GM18499 (cell line): ENCODE measurements around the gene SSC5D.

Experiments used
- ATAC-seq: cut with Tn5 transposase; IDR thresholded peaks from one replicate; pipeline ENCODE4 v1.9.1; 2021; ENCODE audit warnings: moderate number of reproducible peaks; ENCODE audit not compliant: insufficient read depth, unreplicated experiment

Gene SSC5D

GRCh38 chr19:55535173-55535964 lies 47.1 kb downstream of the SSC5D start:
- ATAC-seq = no peak

- no peak for ATAC-seq
These were observed 47.7 kb downstream of the SSC5D start for GRCh38 chr19:55535965-55536350.

- no peak for ATAC-seq
These were observed 48.1 kb downstream of the SSC5D start for GRCh38 chr19:55536366-55536765.

- ATAC-seq = no peak
These were observed 48.9 kb downstream of the SSC5D start, which contains the start of gene SBK2 for GRCh38 chr19:55536951-55537740. SBK2 (minus strand) TSS chr19:55537133; CDS start chr19:55536294, 839 bp downstream.

- no peak for ATAC-seq
These were observed 49.5 kb downstream of the SSC5D start for GRCh38 chr19:55537741-55538111.

GRCh38 chr19:55538132-55538531 lies 49.9 kb downstream of the SSC5D start:
- ATAC-seq = no peak

GRCh38 chr19:55539090-55539984 lies 51.1 kb downstream of the SSC5D start:
- ATAC-seq = no peak

- ATAC-seq = no peak
These were observed 52.4 kb downstream of the SSC5D start for GRCh38 chr19:55540619-55541018.

- ATAC-seq = no peak
These were observed 52.9 kb downstream of the SSC5D start for GRCh38 chr19:55541091-55541490.

- no peak for ATAC-seq
These were observed 54.1 kb downstream of the SSC5D start for GRCh38 chr19:55542292-55542855.

- ATAC-seq = no peak
These were observed 55.3 kb downstream of the SSC5D start for GRCh38 chr19:55543567-55543966.

- no peak for ATAC-seq
These were observed 55.8 kb downstream of the SSC5D start for GRCh38 chr19:55544014-55544413.

- ATAC-seq = no peak
These were observed 56.7 kb downstream of the SSC5D start for GRCh38 chr19:55544776-55545439.

GRCh38 chr19:55545443-55545842 lies 57.2 kb downstream of the SSC5D start, which contains the start of gene SBK3:
SBK3 (minus strand) TSS chr19:55545543; CDS start chr19:55545543, 0 bp downstream.
- ATAC-seq = no peak

GRCh38 chr19:55546011-55546410 lies 57.8 kb downstream of the SSC5D start:
- ATAC-seq = no peak

- ATAC-seq = no peak
These were observed 58.8 kb downstream of the SSC5D start for GRCh38 chr19:55546822-55547614.

- no peak for ATAC-seq
These were observed 61.5 kb downstream of the SSC5D start for GRCh38 chr19:55549500-55550320.

- ATAC-seq = no peak
These were observed 62.0 kb downstream of the SSC5D start for GRCh38 chr19:55550321-55550650.
